GM10266 (cell line): ENCODE results near the gene SPATA31A6.
"Not testable (repeated sequence)": the region's sequence is repeated elsewhere in the genome, so short reads cannot be mapped to it uniquely, and the experiment has no call there.

Experiments used
- DNase-seq: peaks from one replicate; pipeline ENCODE4 v3.0.0; 2012; ENCODE audit errors: extremely low spot score
- TF ChIP-seq, protein P1 (sequence below): IDR thresholded peaks from 2 replicates; pipeline ENCODE4 v1.5.1; 2012; ENCODE audit warnings: mild to moderate bottlenecking, low read depth; ENCODE audit not compliant: control insufficient read depth, insufficient read depth; ENCODE audit errors: missing control alignments

The SPATA31A6 gene

DNA sequence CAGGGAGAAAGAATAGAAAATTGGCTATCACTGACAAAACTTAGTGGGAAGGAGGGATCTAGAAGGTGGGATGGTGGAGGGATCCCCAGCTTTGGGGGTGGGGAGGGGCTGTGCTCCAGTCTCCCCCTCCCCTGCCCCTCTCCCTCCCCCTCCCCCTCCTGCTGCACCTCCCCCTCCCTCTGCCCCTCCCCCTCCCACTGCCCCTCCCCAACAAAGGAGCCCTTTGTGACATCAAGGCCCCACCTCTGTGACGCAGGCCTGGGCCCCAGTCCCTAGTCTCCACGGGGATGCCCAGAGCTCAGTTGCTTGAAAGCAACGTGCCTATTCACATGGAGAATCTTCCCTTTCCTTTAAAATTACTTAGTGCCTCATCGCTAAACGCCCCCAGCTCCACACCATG, at the start of gene SPATA31A6:
Gene SPATA31A6 (plus strand): TSS at position 301 of the 400 bp plus-strand sequence. CDS start 29 bp downstream, at position 330.
- DNase-seq = not testable (repeated sequence)

DNA sequence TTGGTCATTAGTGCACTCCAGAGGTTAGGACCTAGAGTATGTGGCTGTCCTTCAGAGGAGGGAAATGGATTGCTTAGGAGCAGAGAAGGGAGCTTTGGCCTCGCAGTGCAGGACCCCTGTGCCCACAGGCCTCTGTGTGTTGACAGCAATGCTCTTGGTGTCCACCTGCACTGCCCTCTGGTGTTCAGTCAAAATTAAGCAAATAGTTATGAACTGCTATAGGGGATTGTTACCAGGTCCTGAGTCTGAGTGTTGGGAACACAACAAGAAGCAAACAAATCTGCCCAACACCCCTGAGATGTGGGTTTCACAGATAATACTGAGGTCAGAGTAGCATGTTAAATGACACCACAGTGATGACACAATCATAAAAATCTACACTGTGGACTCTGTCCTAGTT, 23.2 kb upstream of the SPATA31A6 start:
- not testable (repeated sequence) for DNase-seq
- TF ChIP-seq, protein P1, sequence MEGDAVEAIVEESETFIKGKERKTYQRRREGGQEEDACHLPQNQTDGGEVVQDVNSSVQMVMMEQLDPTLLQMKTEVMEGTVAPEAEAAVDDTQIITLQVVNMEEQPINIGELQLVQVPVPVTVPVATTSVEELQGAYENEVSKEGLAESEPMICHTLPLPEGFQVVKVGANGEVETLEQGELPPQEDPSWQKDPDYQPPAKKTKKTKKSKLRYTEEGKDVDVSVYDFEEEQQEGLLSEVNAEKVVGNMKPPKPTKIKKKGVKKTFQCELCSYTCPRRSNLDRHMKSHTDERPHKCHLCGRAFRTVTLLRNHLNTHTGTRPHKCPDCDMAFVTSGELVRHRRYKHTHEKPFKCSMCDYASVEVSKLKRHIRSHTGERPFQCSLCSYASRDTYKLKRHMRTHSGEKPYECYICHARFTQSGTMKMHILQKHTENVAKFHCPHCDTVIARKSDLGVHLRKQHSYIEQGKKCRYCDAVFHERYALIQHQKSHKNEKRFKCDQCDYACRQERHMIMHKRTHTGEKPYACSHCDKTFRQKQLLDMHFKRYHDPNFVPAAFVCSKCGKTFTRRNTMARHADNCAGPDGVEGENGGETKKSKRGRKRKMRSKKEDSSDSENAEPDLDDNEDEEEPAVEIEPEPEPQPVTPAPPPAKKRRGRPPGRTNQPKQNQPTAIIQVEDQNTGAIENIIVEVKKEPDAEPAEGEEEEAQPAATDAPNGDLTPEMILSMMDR = peak; percentile 1

DNA sequence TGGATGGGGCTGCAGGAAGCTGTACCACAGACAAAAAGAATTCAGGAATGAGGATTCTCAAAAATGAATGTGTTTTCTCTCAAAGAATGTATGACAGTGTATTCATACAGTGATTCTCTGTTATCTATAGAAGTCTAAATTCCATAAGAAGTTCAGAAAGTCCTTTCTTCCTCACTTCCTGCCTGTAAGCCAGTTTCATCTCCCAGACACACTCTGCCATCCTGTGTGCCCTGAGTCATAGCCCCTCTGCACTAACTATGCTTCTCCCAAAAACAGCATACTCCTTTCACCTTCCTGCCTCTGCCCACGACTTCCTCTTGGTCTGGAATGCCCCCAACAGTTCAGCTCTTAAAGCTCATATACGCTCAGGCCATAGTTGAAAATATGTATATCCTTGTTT, 36.4 kb downstream of the SPATA31A6 start:
- not testable (repeated sequence) for DNase-seq

DNA sequence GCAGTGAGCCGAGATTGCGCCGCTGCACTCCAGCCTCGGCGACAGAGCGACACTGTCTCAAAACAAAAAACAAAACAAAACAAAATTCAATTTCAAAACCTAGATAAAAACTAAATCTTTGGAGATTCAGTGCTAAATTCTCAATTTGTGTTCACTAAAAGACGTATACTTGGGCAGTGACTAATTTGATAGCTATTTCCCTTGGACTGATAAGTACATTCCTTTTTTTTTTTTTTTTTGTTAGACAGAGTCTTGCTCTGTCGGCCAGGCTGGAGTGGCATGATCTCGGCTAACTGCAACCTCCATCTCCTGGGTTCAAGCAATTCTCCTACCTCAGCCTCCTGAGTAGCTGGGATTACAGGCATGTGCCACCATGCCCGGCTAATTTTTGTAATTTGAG, 39.8 kb downstream of the SPATA31A6 start:
- DNase-seq = not testable (repeated sequence)

DNA sequence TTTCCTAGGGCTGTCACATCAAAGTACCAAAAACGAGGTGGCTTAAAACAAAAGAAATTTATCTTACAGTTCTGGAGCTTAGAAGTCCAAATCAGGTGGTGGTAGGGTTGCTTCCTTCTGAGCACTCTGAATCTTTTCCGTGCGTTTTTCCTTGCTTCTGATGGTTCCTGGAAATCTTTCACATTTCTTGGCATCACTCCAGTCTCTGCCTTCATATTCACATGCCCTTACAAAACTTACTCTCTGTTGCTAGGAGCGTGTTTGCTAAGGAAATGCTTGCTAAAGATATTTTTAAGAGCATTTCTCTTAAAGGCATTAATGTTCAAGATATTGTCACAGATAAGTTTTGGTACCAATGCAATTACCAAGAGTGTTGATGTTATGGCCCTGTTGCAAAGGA, 49.6 kb downstream of the SPATA31A6 start:
- not testable (repeated sequence) for DNase-seq

DNA sequence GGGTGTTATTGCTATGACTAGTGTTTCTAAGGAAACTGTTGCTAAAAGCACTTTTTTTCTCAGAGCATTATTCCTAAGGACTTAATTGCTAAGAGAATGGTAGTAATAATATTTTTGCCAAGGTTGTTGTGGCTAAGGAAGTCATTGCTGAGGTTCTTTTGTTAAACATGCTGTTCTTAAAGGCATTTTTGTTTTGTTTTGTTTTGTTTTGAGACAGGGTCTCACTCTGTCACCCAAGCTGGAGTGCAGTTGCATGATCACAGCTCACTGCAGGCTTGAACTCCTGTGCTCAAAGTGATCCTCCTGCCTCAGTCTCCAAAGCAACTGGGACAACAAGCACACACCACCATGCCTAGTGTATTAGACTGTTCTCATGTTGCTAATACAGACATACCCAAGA, 51.2 kb downstream of the SPATA31A6 start:
- DNase-seq = not testable (repeated sequence)

DNA sequence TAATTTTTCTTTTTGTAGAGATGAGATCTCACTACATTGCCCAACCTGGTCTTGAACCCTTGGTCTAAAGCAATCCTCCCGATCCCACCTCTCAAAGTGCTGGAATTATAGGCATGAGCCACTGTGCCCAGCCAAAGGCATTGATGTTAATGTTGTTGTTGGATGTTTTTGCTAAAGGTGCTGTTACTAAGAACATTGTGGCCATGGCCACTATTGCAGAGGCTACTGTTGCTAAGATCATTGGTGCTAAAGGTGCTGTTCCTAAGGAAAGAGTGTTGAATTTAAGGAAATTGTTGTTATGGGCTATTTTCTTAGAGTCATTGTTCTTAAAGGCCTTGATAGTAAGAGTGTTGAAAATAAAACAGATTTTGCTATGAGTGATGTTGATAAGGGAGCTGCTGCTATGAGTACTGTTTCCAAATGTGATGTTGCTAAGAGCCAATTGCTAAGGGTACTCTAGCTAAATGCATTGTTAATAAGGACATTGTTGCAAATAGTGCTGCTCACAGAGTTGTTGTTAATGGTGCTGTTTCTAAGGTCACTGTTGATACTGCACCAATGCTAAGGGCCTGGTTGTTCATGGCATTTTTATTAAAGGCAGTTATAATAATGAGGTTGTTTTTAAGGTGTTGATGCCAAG, 52.0 kb downstream of the SPATA31A6 start:
- DNase-seq = not testable (repeated sequence)

DNA sequence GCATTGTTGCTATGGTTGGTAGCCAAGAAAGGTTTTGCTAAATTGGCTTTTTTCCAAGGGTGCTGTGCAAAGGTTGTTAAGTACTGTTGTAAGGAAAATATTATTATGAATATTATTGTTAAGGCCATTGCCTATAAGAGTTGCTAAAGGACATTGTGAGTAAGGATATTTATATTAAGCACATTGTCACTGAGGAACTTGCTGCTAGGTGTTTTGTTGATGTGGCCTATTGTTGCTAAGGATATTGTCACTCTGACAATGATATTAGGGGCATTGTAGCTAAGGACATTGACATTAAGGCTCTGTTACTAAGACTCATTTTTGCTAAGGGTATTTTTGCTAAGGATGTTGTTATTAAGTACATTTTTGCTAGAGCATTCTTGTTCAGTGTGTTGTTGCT, 52.6 kb downstream of the SPATA31A6 start:
- not testable (repeated sequence) for DNase-seq

DNA sequence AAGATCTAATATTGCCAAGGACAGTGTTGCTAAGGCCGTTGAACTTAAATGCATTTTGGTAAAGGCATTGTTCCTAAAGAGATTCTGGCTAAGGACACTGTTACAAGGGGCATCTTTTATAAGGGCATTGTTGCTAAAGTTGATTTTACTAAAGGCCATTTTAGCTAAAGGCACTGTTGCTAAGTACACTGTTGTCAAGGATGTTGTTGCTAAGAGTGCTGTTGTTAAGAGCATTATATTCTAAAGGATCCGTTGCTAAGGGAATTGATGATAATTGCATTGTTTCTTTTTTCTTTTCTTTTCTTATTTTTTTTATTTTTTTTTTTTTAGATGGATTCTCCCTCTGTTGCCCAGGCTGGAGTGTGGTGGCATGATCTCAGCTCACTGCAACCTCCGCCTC, 53.9 kb downstream of the SPATA31A6 start:
- not testable (repeated sequence) for DNase-seq

DNA sequence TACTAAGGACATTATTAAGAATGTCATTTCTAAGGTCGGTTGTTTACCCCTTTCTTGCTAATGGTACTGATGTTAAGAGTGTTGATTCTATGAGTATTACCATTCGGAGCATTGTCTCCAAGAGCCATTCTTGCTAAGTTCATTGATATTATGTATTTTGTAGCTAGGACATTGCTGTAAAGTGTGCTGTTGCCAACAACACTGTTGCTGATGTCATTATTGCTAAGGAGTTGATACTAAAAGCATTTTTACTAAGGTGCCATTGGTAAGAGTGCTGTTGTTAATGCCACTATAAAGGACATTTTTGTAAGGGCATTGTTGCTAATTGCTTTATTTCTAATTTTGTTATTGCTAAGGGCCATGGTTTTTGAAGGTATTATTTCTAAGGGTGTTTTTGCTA, 55.4 kb downstream of the SPATA31A6 start:
- DNase-seq = not testable (repeated sequence)
